Left lung (tissue), 10 donors: Measurements from ENCODE around the gene ZP2. TPM values are rescaled to one million over a fixed set of nuclear protein-coding genes. Genes with fewer than 3 reads are reported as not detected.
A peak's percentile ranks its signal among the peaks of the same experiment; 100 is the strongest.
"Not testable (repeated sequence)": the region's sequence is repeated elsewhere in the genome, so short reads cannot be mapped to it uniquely, and the experiment has no call there.

Experiments
- ATAC-seq: fragments of 200-7000 bp; cut with Tn5 transposase; one replicate; pipeline ENCODE4 v1.9.1; 2020; ENCODE audit warnings: moderate library complexity
- DNase-seq, 4 donors: peaks; one replicate each; pipeline ENCODE4 v3.0.0-alpha.2; 2013 to 2020
- H3K27ac ChIP-seq, 2 donors: fragments of 200-600 bp; sonication (generic) in 1 of 2; one replicate each; pipeline versions ENCODE4 v1.5.0 to v1.8.0; 2020 to 2021
- H3K27me3 ChIP-seq, 2 donors: fragments of 200-600 bp; sonication (generic) in 1 of 2; one replicate each; pipeline versions ENCODE4 v1.5.0 to v1.8.0; 2020 to 2021
- H3K36me3 ChIP-seq, 2 donors: fragments of 200-600 bp; sonication (generic) in 1 of 2; one replicate each; pipeline versions ENCODE4 v1.5.0 to v1.8.0; 2020 to 2021
- H3K4me1 ChIP-seq, 2 donors: fragments of 200-600 bp; one replicate each; pipeline ENCODE4 v1.8.0; 2021
- H3K4me3 ChIP-seq, 2 donors: fragments of 200-600 bp; sonication (generic) in 1 of 2; one replicate each; pipeline versions ENCODE4 v1.5.0 to v1.8.0; 2020 to 2021; ENCODE audit warnings: mild to moderate bottlenecking in 1 of 2
- H3K9me3 ChIP-seq, 2 donors: fragments of 200-600 bp; sonication (generic) in 1 of 2; one replicate each; pipeline versions ENCODE4 v1.5.0 to v1.8.0; 2020 to 2021
- CTCF ChIP-seq, 2 donors: fragments of 200-600 bp; sonication (generic) in 1 of 2; IDR thresholded peaks; one replicate each; pipeline versions ENCODE4 v1.5.0 to v1.8.0; 2021; ENCODE audit warnings: antibody characterized with exemption in 2 of 2
- intact Hi-C, 2 donors: fragments of 100-400 bp; cut with DNase I; formaldehyde crosslinking; loops; one replicate each; pipeline versions ENCODE4 v1.11.2 to v1.14.2; 2022
- polyA plus RNA-seq, 6 donors: library from polyadenylated mRNA; unstranded; fragments of 120-200 nt; gene quantifications; one replicate each; pipeline ENCODE4 v1.2.1, GENCODE V29; 2013; ENCODE audit not compliant: insufficient read length in 6 of 6
- total RNA-seq, 2 donors: library from RNA; stranded (reverse); fragmentation: NEBNext Ultra II Directional; extraction: Animal tissue kit (Norgen Biotek cat#: 25700); gene quantifications; one replicate each; pipeline ENCODE4 v1.2.1, GENCODE V29; 2021
- donor health status: DM: no; HTN: yes; CAD: no.
- donor health status: DM: no; HTN: no; CAD: no.

Gene ZP2
- total and polyA plus RNA-seq, 8 donors, result 1.9 to 6.4 (median 2.8) TPM; not detected in 2

- peak; percentile 96 for ATAC-seq
Measured at GRCh38 chr16:21158208-21159110, 52.9 kb downstream of the ZP2 start, which contains the start of gene LDAF1. TSS of gene LDAF1 (plus strand) at chr16:21158674. CDS start at chr16:21161183, 2,509 bp downstream.

GRCh38 chr16:21157632-21158031 lies 53.7 kb downstream of the ZP2 start:
- H3K4me1 ChIP-seq, result peaks cover 8 to 40% of the 10 kb centered on the region in 2 donors
- intact Hi-C loops, result no loop called here
- ATAC-seq, result no peak
- no peak for DNase-seq
- H3K27ac ChIP-seq, result peak overlapping the region in 1 of 2 donors; percentile 69
- H3K9me3 ChIP-seq, result no peaks in the 10 kb centered on the region
- TF ChIP-seq CTCF (IDR thresholded peaks at IDR 0.05), result no peak
- no peaks in the 10 kb centered on the region for H3K27me3 ChIP-seq
- peak overlapping the region in 1 of 2 donors; percentile 69 for H3K4me3 ChIP-seq
- H3K36me3 ChIP-seq, result no peaks in the 10 kb centered on the region

More at GRCh38 chr16:21158208-21159110, 52.9 kb downstream of the ZP2 start, which contains the start of gene LDAF1:
- H3K4me1 ChIP-seq, result peaks cover 11 to 45% of the 10 kb centered on the region in 2 donors
- intact Hi-C loops, result no loop called here
- H3K4me3 ChIP-seq, result peak within 1 kb of the TSS; percentile 64 to 69
- DNase-seq, result peak; percentile 71 to 99 (median 88)
- H3K27ac ChIP-seq, result peak within 1 kb of the TSS; percentile 69 to 76
- H3K9me3 ChIP-seq, result no peaks in the 10 kb centered on the region
- H3K27me3 ChIP-seq, result no peaks in the 10 kb centered on the region
- no peaks in the 10 kb centered on the region for H3K36me3 ChIP-seq
- TF ChIP-seq CTCF (IDR thresholded peaks at IDR 0.05), result no peak

DNA sequence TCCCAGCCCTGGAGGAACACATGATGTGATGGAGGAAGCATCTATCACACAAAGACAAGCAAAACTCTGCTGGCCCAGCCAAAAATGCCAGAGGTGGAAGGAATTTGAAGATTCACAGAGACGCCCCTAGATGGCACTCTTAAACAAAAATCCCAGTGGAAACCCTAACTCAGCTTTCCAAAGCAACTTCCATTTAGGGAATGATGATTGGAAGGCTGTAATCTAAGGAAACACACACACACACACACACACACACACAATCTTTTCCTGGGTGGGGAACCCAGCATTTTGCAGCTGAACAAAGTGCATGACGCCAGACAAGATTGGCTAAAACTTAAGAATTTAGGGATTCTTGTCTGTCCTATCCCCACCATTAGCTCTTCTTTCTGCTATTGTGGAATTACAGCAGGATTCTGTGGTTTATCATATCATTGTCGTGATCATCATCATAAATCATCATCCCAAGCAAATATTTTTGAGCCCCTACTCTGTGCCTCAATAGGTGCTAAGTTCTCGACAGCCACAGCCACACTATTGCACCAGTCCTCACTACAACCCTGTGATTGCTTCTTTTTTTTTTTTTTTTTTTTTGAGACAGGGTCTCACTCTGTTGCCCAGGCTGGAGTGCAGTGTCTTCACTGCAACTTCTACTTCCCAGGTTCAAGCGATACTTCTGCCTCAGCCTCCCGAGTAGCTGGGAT lies 54.5 kb downstream of the ZP2 start:
- intact Hi-C loops, result no loop called here
- Histone ChIP-seq H3K4me1 (peaks cover 5 to 33% of the 10 kb centered on the region in 2 donors), H3K27ac (no peak overlapping the region), H3K27me3 (no peaks in the 10 kb centered on the region), H3K9me3 (no peaks in the 10 kb centered on the region), H3K4me3 (no peak overlapping the region), H3K36me3 (no peaks in the 10 kb centered on the region)
- TF ChIP-seq CTCF (IDR thresholded peaks at IDR 0.05), result peak; percentile 39 to 47
- peak in 2 of 4 donors; percentile 46 to 70 for DNase-seq
- peak; percentile 28 for ATAC-seq

DNA sequence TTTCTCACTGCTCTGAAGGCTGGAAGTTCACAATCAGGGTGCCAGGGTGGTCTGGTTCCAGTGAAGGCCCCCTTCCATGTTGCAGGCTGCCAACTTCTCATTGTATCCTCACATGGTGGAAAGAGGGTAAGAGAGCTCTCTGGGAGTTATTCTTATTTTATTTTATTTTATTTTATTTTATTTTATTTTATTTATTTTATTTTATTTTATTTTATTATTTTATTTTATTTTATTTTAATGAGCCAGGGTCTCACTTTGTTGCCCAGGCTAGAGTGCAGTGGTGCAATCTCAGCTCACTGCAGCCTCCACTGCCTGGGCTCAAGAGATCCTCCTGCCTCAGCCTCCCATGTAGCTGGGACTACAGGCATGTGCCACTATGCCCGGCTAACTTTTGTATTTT lies 55.4 kb downstream of the ZP2 start:
- H3K36me3 ChIP-seq, H3K4me3 ChIP-seq, H3K27ac ChIP-seq, H3K9me3 ChIP-seq, ATAC-seq, H3K27me3 ChIP-seq, DNase-seq, intact Hi-C loops: not testable (repeated sequence)
- H3K4me1 ChIP-seq, result peaks cover 5 to 27% of the 10 kb centered on the region in 2 donors

DNA sequence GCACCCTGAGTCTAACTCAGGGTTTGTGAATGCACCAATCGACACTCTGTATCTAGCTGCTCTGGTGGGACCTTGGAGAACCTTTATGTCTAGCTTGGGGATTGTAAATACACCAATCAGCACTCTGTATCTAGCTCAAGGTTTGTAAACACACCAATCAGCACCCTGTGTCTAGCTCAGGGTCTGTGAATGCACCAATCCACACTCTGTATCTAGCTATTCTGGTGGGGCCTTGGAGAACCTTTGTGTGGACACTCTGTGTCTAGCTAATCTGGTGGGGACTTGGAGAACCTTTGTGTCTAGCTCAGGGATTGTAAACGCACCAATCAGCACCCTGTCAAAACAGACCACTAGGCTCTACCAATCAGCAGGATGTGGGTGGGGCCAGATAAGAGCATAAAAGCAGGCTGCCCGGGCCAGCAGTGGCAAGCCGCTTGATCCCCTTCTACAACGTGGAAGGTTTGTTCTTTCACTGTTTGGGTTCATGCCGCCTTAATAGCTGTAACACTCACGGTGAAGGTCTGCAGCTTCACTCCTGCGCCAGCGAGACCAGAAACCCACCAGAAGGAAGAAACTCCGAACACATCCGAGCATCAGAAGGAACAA lies 58.1 kb downstream of the ZP2 start:
- H3K36me3 ChIP-seq, ATAC-seq, H3K27ac ChIP-seq, H3K4me1 ChIP-seq, H3K9me3 ChIP-seq, H3K4me3 ChIP-seq, DNase-seq, intact Hi-C loops: not testable (repeated sequence)
- H3K27me3 ChIP-seq, result peaks cover 0 to 25% of the 10 kb centered on the region in 2 donors

DNA sequence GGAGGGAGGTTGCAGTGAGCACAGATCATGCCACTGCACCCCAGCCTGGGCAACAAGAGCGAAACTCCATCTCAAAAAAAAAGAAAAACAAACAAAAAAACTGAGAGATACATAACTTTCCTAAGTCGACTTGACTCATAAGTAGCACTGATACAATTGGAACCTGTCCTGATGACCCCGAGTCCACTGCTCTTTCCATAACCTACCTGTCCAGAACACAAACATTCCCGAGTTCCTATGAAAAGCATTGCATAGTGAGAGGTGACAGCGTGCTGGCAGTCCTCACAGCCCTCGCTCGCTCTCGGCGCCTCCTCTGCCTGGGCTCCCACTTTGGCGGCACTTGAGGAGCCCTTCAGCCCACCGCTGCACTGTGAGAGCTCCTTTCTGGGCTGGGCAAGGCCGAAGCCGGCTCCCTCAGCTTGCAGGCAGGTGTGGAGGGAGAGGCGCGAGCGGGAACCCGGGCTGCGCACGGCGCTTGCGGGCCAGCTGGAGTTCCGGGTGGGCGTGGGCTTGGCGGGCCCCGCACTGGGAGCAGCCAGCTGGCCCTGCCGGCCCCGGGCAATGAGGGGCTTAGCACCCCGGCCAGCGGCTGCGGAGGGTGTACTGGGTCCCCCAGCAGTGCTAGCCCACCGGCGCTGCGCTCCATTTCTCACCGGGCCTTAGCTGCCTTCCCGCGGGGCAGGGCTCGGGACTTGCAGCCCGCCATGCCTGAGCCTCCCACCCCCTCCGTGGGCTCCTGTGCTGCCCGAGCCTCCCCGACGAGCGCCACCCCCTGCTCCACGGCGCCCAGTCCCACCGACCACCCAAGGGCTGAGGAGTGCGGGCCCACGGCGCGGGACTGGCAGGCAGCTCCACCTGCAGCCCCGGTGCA lies 59.0 kb downstream of the ZP2 start:
- H3K4me1 ChIP-seq, ATAC-seq, intact Hi-C loops, H3K36me3 ChIP-seq, DNase-seq, H3K27ac ChIP-seq, H3K9me3 ChIP-seq, H3K4me3 ChIP-seq: not testable (repeated sequence)
- H3K27me3 ChIP-seq, result peaks cover 0 to 28% of the 10 kb centered on the region in 2 donors
